Pancreas (tissue), 10 donors: Measurements from ENCODE around the gene KRTAP10-10. TPM values are rescaled to one million over a fixed set of nuclear protein-coding genes. Genes with fewer than 3 reads are reported as not detected.

Source experiments
- ATAC-seq, 4 donors: fragments of 200-7000 bp; cut with Tn5 transposase; one replicate each; pipeline versions ENCODE4 v1.8.0 to v1.9.1; 2020; ENCODE audit warnings: mild to moderate bottlenecking in 4 of 4, moderate library complexity in 4 of 4
- DNase-seq, 6 donors: peaks; one replicate each; pipeline ENCODE4 v3.0.0-alpha.2; 2020
- FAIRE-seq: peaks from 2 replicates; lab custom pipeline; 2012; peaks lifted over from hg19 to GRCh38; lab: Jason Lieb, UNC
- H3K27ac ChIP-seq, 4 donors: fragments of 200-600 bp; sonication (generic); 1 replicate in 3 of 4; 2 replicates in 1 of 4; pipeline versions ENCODE4 v1.5.0 to v1.8.0; 2020
- H3K27me3 ChIP-seq, 4 donors: fragments of 200-600 bp; one replicate each; pipeline ENCODE4 v1.8.0; 2021
- H3K36me3 ChIP-seq, 3 donors: fragments of 200-600 bp; sonication (generic) in 1 of 3; one replicate each; pipeline versions ENCODE4 v1.5.0 to v1.8.0; 2020 to 2021
- H3K4me1 ChIP-seq, 3 donors: fragments of 200-600 bp; one replicate each; pipeline ENCODE4 v1.8.0; 2021
- H3K4me3 ChIP-seq, 4 donors: fragments of 200-600 bp; sonication (generic) in 2 of 4; one replicate each; pipeline versions ENCODE4 v1.5.0 to v1.8.0; 2020 to 2021
- H3K9me3 ChIP-seq, 4 donors: fragments of 200-600 bp; one replicate each; pipeline ENCODE4 v1.8.0; 2021
- CTCF ChIP-seq, 4 donors: fragments of 200-600 bp; sonication (generic) in 3 of 4; IDR thresholded peaks; one replicate each; pipeline versions ENCODE4 v1.5.0 to v1.8.0; 2021; ENCODE audit warnings: antibody characterized with exemption in 4 of 4
- WGBS, 2 donors: extraction: QIAGEN DNeasy Blood & Tissue Kit; methylation state at CpG; one replicate each; pipeline ENCODE4 v1.1.7; 2013; 5-methylcytosine and 5-hydroxymethylcytosine counted together
- intact Hi-C, 3 donors: fragments of 100-400 bp; cut with DNase I; formaldehyde crosslinking; loops; one replicate each; pipeline versions ENCODE4 v1.11.1 to v1.14.2; 2022
- polyA plus RNA-seq, 2 donors: library from polyadenylated mRNA; stranded (reverse); fragments of 200-250 nt; gene quantifications; one replicate each; pipeline ENCODE4 v1.2.3, GENCODE V29; 2013
- total RNA-seq, 6 donors: library from RNA; stranded (reverse); fragmentation: NEBNext Ultra II Directional in 4 of 6; extraction: Animal tissue kit (Norgen Biotek cat#: 25700) in 4 of 6; gene quantifications; one replicate each; pipeline versions ENCODE4 v1.2.1 to v1.2.4, GENCODE V29; 2021 to 2023
- donor health status: healthy with polysubstance abuse.
- donor health status: DM: no; HTN: no; CAD: no; lungs with moderate emphysema.
- donor health status: DM: no; HTN: no; CAD: no.
- donor health status: control.
- donor health status: control.
- donor health status: Bipolar disorder and iron deficiency.
- donor health status: DM: yes; HTN: yes; CAD: no.
- donor health status: DM: no; HTN: no; CAD: no.
- donor health status: DM: no; HTN: no; CAD: no.
- donor health status: DM: yes; HTN: yes; CAD: no.

KRTAP10-10 gene
- total and polyA plus RNA-seq, 8 donors, result not detected

- DNase-seq (no peak), ATAC-seq (no peak)
- 35% methylated on average over 11 of the region's 11 CpGs for WGBS, 2 donors
Measured at GRCh38 chr21:44687671-44688070, 50.5 kb downstream of the KRTAP10-10 start.

More at GRCh38 chr21:44687671-44688070, 50.5 kb downstream of the KRTAP10-10 start:
- intact Hi-C loops, result no loop called here
- no peaks in the 10 kb centered on the region for H3K4me1 ChIP-seq
- no peak for FAIRE-seq
- H3K4me3 ChIP-seq, result no peak overlapping the region
- H3K9me3 ChIP-seq, result no peaks in the 10 kb centered on the region
- no peak overlapping the region for H3K27ac ChIP-seq
- no peak for TF ChIP-seq CTCF (IDR thresholded peaks at IDR 0.05)
- peaks cover 0 to 10% (median 0%) of the 10 kb centered on the region in 4 donors for H3K27me3 ChIP-seq
- no peaks in the 10 kb centered on the region for H3K36me3 ChIP-seq

Other genes with a start within 250 kb of the KRTAP10-10 start
- gene LRRC3, start 181.8 kb upstream of the KRTAP10-10 start, total RNA-seq, result 1 to 10 TPM in 1 of 6 donors, under 1 TPM in 5; 0.35 to 1.7 (median 0.45) TPM
- under 1 TPM; 0.46 to 0.66 TPM for gene LRRC3, start 181.8 kb upstream of the KRTAP10-10 start, polyA plus RNA-seq
- not detected for gene KRTAP10-1, start 97.2 kb upstream of the KRTAP10-10 start, total RNA-seq
- gene KRTAP10-1, start 97.2 kb upstream of the KRTAP10-10 start, polyA plus RNA-seq, result not detected
- gene KRTAP10-2, start 85.9 kb upstream of the KRTAP10-10 start, total RNA-seq, result not detected
- gene KRTAP10-2, start 85.9 kb upstream of the KRTAP10-10 start, polyA plus RNA-seq, result not detected
- not detected for gene KRTAP10-3, start 78.6 kb upstream of the KRTAP10-10 start, total RNA-seq
- gene KRTAP10-3, start 78.6 kb upstream of the KRTAP10-10 start, polyA plus RNA-seq, result not detected
- gene KRTAP10-4, start 63.6 kb upstream of the KRTAP10-10 start, total RNA-seq, result not detected
- not detected for gene KRTAP10-4, start 63.6 kb upstream of the KRTAP10-10 start, polyA plus RNA-seq
- gene KRTAP10-5, start 56.8 kb upstream of the KRTAP10-10 start, total RNA-seq, result not detected
- not detected for gene KRTAP10-5, start 56.8 kb upstream of the KRTAP10-10 start, polyA plus RNA-seq
- not detected for gene KRTAP10-6, start 44.9 kb upstream of the KRTAP10-10 start, total RNA-seq
- not detected for gene KRTAP10-6, start 44.9 kb upstream of the KRTAP10-10 start, polyA plus RNA-seq
- not detected for gene KRTAP10-7, start 36.8 kb upstream of the KRTAP10-10 start, total RNA-seq
- not detected for gene KRTAP10-7, start 36.8 kb upstream of the KRTAP10-10 start, polyA plus RNA-seq
- not detected for gene KRTAP10-8, start 25.3 kb upstream of the KRTAP10-10 start, total RNA-seq
- not detected for gene KRTAP10-8, start 25.3 kb upstream of the KRTAP10-10 start, polyA plus RNA-seq
- gene KRTAP10-9, start 10.3 kb upstream of the KRTAP10-10 start, total RNA-seq, result not detected
- not detected for gene KRTAP10-9, start 10.3 kb upstream of the KRTAP10-10 start, polyA plus RNA-seq
- not detected for gene KRTAP10-11, start 9.1 kb downstream of the KRTAP10-10 start, total RNA-seq
- not detected for gene KRTAP10-11, start 9.1 kb downstream of the KRTAP10-10 start, polyA plus RNA-seq
- gene KRTAP12-4, start 17.3 kb downstream of the KRTAP10-10 start, total RNA-seq, result not detected
- not detected for gene KRTAP12-4, start 17.3 kb downstream of the KRTAP10-10 start, polyA plus RNA-seq
- gene KRTAP12-3, start 20.6 kb downstream of the KRTAP10-10 start, total RNA-seq, result not detected
- gene KRTAP12-3, start 20.6 kb downstream of the KRTAP10-10 start, polyA plus RNA-seq, result not detected
- not detected for gene KRTAP12-2, start 29.6 kb downstream of the KRTAP10-10 start, total RNA-seq
- gene KRTAP12-2, start 29.6 kb downstream of the KRTAP10-10 start, polyA plus RNA-seq, result not detected
- gene KRTAP12-1, start 44.8 kb downstream of the KRTAP10-10 start, total RNA-seq, result not detected
- gene KRTAP12-1, start 44.8 kb downstream of the KRTAP10-10 start, polyA plus RNA-seq, result not detected
- not detected for gene KRTAP10-12, start 59.8 kb downstream of the KRTAP10-10 start, total RNA-seq
- not detected for gene KRTAP10-12, start 59.8 kb downstream of the KRTAP10-10 start, polyA plus RNA-seq
- under 1 TPM in 5 of 6 donors, not detected in 1; 0.05 to 0.31 (median 0.17) TPM for gene TSPEAR, start 74.2 kb downstream of the KRTAP10-10 start, total RNA-seq
- gene TSPEAR, start 74.2 kb downstream of the KRTAP10-10 start, polyA plus RNA-seq, result 1 to 10 TPM in 1 of 2 donors, under 1 TPM in 1; 0.42 to 1.4 TPM
- 10 to 100 TPM; 30.5 to 48.0 (median 39.7) TPM for gene UBE2G2, start 164.5 kb downstream of the KRTAP10-10 start, total RNA-seq
- gene UBE2G2, start 164.5 kb downstream of the KRTAP10-10 start, polyA plus RNA-seq, result 10 to 100 TPM; 44.6 to 53.2 TPM
- 10 to 100 TPM; 17.3 to 29.1 (median 21.7) TPM for gene SUMO3, start 180.7 kb downstream of the KRTAP10-10 start, total RNA-seq
- 10 to 100 TPM; 14.0 to 29.1 TPM for gene SUMO3, start 180.7 kb downstream of the KRTAP10-10 start, polyA plus RNA-seq
- gene PTTG1IP, start 236.3 kb downstream of the KRTAP10-10 start, total RNA-seq, result 100 to 1,000 TPM in 1 of 6 donors, 10 to 100 TPM in 5; 47.3 to 118 (median 60.6) TPM
- gene PTTG1IP, start 236.3 kb downstream of the KRTAP10-10 start, polyA plus RNA-seq, result 10 to 100 TPM; 44.9 to 71.0 TPM